ENCODE measurements around the gene FAF2. TPM values are rescaled to one million over a fixed set of nuclear protein-coding genes. Genes with fewer than 3 reads are reported as not detected.

FAF2 gene, protein sequence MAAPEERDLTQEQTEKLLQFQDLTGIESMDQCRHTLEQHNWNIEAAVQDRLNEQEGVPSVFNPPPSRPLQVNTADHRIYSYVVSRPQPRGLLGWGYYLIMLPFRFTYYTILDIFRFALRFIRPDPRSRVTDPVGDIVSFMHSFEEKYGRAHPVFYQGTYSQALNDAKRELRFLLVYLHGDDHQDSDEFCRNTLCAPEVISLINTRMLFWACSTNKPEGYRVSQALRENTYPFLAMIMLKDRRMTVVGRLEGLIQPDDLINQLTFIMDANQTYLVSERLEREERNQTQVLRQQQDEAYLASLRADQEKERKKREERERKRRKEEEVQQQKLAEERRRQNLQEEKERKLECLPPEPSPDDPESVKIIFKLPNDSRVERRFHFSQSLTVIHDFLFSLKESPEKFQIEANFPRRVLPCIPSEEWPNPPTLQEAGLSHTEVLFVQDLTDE
- 34.9 and 36.1 TPM in 2 replicates for total RNA-seq

DNA sequence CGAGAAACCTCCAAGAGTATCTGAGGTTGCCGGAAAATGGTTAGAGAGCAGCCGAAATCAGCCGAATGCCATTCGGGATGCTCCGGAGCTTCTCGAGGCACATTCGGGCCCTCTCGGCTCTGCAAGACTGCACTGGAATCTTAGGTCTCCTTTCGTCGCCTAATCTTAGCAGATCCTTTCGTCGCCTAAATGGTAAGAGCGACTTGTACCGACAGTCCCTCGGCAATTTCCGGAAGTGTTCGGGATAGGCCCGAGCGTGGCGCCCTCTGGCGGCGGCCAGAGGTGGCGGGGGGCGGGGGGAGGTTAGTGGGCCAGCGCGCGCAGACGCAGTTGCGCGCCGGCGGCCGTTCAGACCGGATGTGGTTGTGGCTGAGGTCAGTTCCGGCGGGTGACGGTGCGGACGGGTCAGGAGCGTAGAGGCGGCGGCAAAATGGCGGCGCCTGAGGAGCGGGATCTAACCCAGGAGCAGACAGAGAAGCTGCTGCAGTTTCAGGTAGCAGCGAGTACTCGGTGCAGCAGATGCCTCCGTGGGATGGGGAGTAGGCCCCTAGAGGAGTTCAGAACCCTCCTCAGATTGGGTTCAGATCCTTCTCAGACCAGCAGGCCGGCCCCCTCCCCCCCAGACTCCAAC, at the start of gene FAF2:
FAF2 (plus strand) TSS at position 408 of the 631 bp plus-strand sequence; CDS start at position 431, 23 bp downstream.

DNA sequence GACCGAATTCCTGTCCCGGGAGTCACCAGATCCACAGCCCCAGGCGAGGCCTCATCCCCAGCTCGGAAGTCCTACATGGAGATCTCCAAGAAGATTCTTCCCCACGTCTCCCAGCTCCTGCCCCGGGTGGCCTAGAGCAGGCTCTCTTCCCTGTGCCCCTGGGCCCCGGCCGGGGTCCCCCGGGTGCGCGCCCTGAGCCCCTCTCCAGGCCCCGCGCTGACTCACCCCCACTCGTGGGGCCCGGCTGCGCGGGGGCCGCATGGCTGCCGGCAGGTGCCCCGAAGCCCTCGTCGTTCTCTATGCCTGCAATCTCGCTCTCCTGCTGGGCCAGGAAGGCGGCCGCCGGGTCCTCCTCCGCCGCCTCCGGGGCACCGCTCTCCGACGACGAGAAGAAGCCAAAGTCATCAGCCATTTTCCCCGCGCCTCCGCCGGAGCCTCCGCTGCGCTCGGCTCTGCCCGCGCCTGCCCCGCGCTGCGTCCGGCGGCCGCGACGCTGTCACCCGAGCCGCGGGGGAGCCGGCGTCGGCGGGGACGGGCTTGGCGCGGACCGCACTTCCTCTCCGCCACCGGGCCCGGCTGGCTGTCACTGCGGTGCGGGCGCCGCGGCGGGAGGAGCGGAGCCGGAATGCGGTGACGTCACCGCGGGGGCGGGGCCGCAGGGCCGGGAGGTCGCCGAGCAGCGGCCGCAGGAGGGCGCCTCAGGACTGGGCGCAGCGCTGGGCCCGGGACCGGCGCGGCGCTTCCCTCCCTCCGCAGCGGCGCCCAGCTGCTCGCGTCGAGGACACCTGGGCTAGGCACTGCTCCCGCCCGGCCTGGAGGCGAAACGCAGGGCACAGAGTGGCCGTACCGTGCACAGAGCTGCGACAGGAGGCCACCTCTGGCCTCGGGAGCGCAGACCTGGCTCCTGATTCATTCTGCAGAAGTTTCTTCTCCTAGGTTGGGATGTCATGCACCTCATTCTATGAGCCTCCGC, 31.9 kb upstream of the FAF2 start, which contains the start of gene CLTB:
CLTB (minus strand) TSS at position 588 of the 973 bp plus-strand sequence; CDS start at position 412, 176 bp downstream.

DNA sequence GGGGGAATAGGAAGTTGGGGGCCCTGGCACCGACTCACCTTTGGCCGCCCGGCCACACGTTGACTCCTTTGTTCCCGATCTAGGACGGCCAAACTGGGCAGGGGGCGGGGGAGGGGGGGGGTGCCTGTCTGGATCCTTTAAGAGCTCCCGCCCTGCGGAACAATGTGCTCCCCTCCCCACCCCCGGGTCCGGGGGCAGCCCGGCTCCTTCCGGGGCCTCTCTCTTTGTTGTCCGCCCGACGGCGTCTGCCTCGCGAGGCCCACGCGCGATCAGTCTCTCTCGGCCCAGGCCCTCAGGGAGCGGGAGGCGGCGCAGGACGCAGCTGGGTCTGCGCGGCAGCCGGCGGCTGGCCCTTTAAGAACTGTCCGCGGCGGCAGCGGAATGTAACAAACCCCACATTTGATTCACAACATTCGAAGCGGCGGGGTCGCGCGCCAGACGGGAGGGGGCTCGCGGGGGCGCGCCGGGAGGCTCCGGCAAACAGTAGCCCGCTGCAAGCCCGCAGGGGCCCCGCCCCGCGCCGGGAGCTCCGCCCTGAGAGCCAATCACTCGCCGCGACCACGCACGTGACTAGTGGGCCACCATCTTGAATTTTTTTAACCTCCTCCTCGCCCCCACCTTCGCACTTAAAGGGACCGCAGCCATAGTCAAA, 88.8 kb downstream of the FAF2 start, which contains the start of gene RNF44:
RNF44 (minus strand) TSS at position 501 of the 652 bp plus-strand sequence. CDS start 4,930 bp downstream, outside the sequence.

DNA sequence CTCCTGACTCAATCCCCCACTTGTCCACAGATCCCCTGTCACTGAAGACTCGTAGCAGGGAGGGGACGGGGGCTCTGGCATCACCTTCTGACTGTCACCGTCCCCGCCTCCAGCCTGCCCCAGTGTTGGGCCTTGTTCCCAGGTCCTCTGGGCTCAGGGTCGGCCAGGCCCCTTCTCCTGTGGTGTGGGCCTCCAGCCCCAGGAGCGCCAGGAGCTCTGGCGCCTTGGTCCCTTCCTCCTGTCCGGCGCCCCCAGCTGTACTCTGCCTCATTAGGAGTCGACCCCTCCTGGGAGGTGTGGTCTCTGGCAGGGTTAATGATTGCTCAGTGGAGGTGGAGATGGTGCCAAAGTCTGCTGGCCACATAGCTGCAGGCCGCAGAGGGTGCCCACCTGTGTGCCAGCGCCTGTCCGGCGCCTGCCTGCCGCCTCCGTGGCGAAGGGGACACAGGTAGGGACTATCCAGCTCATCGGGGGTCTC, 100.8 kb downstream of the FAF2 start, which contains the start of gene CDHR2:
CDHR2 (plus strand) TSS at position 376 of the 478 bp plus-strand sequence. CDS start 16,011 bp downstream, outside the sequence.

Other genes with a start within 250 kb of the FAF2 start
- 2.2 and 3.6 TPM in 2 replicates for gene SIMC1, start 210.0 kb upstream of the FAF2 start, total RNA-seq
- gene KIAA1191, start 86.6 kb upstream of the FAF2 start, total RNA-seq: 65.6 and 77.7 TPM in 2 replicates
- 6.1 and 16.4 TPM in 2 replicates for gene ARL10, start 82.9 kb upstream of the FAF2 start, total RNA-seq
- 27.9 and 42.7 TPM in 2 replicates for gene NOP16, start 59.8 kb upstream of the FAF2 start, total RNA-seq
- 24.7 and 28.1 TPM in 2 replicates for gene HIGD2A, start 59.6 kb upstream of the FAF2 start, total RNA-seq
- gene CLTB, start 31.8 kb upstream of the FAF2 start, total RNA-seq: 123 and 142 TPM in 2 replicates
- gene RNF44, start 89.0 kb downstream of the FAF2 start, total RNA-seq: 3.5 and 4.0 TPM in 2 replicates
- not detected in 2 replicates for gene CDHR2, start 101.0 kb downstream of the FAF2 start, total RNA-seq
- gene GPRIN1, start 161.8 kb downstream of the FAF2 start, total RNA-seq: 3.1 and 5.7 TPM in 2 replicates
- gene SNCB, start 182.1 kb downstream of the FAF2 start, total RNA-seq: 0.09 TPM in 1 of 2 replicates, not detected in the other
- not detected in 2 replicates for gene EIF4E1B, start 182.3 kb downstream of the FAF2 start, total RNA-seq
- gene TSPAN17, start 199.1 kb downstream of the FAF2 start, total RNA-seq: 40.5 and 41.3 TPM in 2 replicates

All from endothelial cell of coronary artery (primary cell).